Nephron progenitor cell (in vitro differentiated cells): ENCODE measurements around the gene ZPR1.
"Not testable (repeated sequence)": the region's sequence is repeated elsewhere in the genome, so short reads cannot be mapped to it uniquely, and the experiment has no call there.

Experiments
- DNase-seq: peaks from one replicate; pipeline ENCODE4 v3.0.0; 2021
- H3K27ac Mint-ChIP-seq: 2 replicates; pipeline ENCODE4 v1.8.0; 2021; ENCODE audit warnings: mild to moderate bottlenecking, moderate library complexity, mixed read lengths
- H3K27me3 Mint-ChIP-seq: 2 replicates; pipeline ENCODE4 v1.8.0; 2021; ENCODE audit warnings: mild to moderate bottlenecking, low read depth, mixed read lengths; ENCODE audit not compliant: poor library complexity
- H3K36me3 Mint-ChIP-seq: 2 replicates; pipeline ENCODE4 v1.8.0; 2021; ENCODE audit warnings: low read depth, mixed read lengths
- H3K4me1 Mint-ChIP-seq: 2 replicates; pipeline ENCODE4 v1.8.0; 2021; ENCODE audit warnings: mixed read lengths
- H3K4me3 Mint-ChIP-seq: 2 replicates; pipeline ENCODE4 v1.8.0; 2021; ENCODE audit warnings: mild to moderate bottlenecking, moderate library complexity, mixed read lengths
- H3K9me3 Mint-ChIP-seq: 2 replicates; pipeline ENCODE4 v1.8.0; 2021; ENCODE audit warnings: mild to moderate bottlenecking, moderate library complexity, mixed read lengths
- TF ChIP-seq, protein P1 (sequence below): fragments of 200-600 bp; sonication (generic); IDR thresholded peaks from 2 replicates; pipeline ENCODE4 v1.5.0; 2021; ENCODE audit warnings: antibody characterized with exemption

The ZPR1 gene, protein sequence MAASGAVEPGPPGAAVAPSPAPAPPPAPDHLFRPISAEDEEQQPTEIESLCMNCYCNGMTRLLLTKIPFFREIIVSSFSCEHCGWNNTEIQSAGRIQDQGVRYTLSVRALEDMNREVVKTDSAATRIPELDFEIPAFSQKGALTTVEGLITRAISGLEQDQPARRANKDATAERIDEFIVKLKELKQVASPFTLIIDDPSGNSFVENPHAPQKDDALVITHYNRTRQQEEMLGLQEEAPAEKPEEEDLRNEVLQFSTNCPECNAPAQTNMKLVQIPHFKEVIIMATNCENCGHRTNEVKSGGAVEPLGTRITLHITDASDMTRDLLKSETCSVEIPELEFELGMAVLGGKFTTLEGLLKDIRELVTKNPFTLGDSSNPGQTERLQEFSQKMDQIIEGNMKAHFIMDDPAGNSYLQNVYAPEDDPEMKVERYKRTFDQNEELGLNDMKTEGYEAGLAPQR

DNA sequence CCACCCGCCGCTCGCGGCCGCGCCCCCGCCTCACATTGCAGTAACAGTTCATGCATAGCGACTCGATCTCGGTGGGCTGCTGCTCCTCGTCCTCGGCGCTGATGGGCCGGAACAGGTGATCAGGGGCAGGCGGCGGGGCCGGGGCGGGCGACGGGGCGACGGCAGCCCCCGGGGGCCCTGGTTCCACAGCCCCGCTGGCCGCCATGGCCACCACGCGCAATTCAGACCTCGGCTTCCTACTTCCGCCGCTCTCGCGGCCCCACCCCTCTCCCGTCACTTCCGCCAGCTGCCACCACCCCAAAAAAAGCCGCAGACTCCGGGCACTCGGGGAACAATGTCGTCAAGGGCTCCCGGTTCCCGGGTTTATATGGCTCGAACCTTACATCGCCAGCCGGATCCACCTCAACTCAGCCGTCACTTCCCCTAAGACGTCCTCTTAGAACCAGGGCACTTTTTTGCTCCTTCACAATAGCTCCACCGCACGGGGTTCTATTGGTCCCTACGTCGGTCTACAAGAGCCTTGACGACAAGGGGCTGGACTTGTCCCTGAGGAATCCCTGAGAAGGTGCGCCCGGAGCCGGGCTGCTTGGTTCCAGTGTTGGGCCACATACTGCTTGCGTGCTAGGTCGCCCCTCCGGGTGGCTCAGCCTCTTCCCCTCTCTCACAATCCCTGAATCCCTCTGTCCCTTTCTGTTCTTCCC is at the start of gene ZPR1:
ZPR1 (minus strand) TSS at position 238 of the 701 bp plus-strand sequence; CDS start at position 205, 33 bp downstream.
- H3K4me3 Mint-ChIP-seq: peak within 1 kb of the TSS; percentile 95
- peak; percentile 76 for DNase-seq
- H3K4me1 Mint-ChIP-seq: peaks cover 33% of the 10 kb centered on the region
- peaks cover 25% of the 10 kb centered on the region for H3K27me3 Mint-ChIP-seq
- TF ChIP-seq, protein P1, sequence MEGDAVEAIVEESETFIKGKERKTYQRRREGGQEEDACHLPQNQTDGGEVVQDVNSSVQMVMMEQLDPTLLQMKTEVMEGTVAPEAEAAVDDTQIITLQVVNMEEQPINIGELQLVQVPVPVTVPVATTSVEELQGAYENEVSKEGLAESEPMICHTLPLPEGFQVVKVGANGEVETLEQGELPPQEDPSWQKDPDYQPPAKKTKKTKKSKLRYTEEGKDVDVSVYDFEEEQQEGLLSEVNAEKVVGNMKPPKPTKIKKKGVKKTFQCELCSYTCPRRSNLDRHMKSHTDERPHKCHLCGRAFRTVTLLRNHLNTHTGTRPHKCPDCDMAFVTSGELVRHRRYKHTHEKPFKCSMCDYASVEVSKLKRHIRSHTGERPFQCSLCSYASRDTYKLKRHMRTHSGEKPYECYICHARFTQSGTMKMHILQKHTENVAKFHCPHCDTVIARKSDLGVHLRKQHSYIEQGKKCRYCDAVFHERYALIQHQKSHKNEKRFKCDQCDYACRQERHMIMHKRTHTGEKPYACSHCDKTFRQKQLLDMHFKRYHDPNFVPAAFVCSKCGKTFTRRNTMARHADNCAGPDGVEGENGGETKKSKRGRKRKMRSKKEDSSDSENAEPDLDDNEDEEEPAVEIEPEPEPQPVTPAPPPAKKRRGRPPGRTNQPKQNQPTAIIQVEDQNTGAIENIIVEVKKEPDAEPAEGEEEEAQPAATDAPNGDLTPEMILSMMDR: no peak
- H3K27ac Mint-ChIP-seq: peak within 1 kb of the TSS; percentile 16
- peaks cover 33% of the 10 kb centered on the region for H3K36me3 Mint-ChIP-seq
- H3K9me3 Mint-ChIP-seq: no peaks in the 10 kb centered on the region

DNA sequence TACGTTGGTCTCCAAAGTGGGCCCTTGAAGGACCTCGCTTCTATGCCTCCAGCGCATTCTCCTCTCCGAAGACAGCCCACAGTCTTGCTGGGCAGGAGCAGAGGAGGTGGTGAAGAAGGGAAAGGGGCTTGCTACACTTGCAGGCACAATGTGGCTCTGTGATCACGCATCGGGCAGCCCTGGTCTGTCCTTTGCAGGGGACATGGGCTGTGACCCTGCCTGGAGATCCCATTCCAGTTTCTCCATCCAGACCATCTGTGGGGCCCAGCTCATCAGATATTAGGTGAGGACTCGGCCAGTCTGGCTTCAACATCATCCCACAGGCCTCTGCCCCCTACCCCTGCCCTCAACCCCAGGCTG is 48.8 kb upstream of the ZPR1 start:
- no peak for DNase-seq
- H3K27me3 Mint-ChIP-seq: peaks cover 21% of the 10 kb centered on the region

DNA sequence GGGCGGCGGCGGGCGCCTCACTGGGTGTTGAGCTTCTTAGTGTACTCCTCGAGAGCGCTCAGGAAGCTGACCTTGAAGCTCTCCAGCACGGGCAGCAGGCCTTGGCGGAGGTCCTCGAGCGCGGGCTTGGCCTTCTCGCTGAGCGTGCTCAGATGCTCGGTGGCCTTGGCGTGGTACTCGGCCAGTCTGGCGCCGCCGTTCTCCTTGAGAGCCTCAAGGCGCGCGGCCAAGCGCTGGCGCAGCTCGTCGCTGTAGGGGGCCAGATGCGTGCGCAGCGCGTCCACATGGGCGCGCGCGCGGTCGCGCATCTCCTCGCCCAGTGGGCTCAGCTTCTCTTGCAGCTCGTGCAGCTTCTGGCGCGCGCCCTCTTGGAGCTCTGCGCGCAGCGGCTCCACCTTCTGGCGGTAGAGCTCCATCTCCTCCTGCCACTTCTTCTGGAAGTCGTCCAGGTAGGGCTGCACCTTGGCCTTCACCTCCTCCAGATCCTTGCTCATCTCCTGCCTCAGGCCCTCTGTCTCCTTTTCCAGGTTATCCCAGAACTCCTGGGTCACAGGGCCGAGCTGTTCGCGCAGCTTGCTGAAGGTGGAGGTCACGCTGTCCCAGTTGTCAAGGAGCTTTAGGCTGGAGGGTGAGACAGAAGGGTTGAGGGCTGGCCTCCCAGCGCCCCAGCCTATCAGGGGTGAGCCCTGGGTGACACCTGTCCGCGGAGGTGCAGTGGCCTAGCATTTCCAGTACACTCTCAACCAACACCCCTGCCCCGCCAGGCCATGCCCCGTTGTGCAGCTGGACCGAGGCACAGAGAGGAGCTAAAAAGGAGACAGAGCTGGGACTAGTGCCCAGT is 48.2 kb upstream of the ZPR1 start:
- DNase-seq: peak; percentile 88
- Mint-ChIP-seq H3K9me3 (no peaks in the 10 kb centered on the region), H3K27me3 (peaks cover 21% of the 10 kb centered on the region), H3K4me1 (peaks cover 48% of the 10 kb centered on the region), H3K36me3 (no peaks in the 10 kb centered on the region), H3K4me3 (peak overlapping the region; percentile 69), H3K27ac (no peak overlapping the region)
- TF ChIP-seq, protein P1: peak; percentile 44

More for the DNA sequence above, 48.8 kb upstream of the ZPR1 start:
- Mint-ChIP-seq H3K4me1 (peaks cover 49% of the 10 kb centered on the region), H3K36me3 (no peaks in the 10 kb centered on the region), H3K4me3 (no peak overlapping the region), H3K27ac (no peak overlapping the region), H3K9me3 (no peaks in the 10 kb centered on the region)
- TF ChIP-seq, protein P1: no peak

DNA sequence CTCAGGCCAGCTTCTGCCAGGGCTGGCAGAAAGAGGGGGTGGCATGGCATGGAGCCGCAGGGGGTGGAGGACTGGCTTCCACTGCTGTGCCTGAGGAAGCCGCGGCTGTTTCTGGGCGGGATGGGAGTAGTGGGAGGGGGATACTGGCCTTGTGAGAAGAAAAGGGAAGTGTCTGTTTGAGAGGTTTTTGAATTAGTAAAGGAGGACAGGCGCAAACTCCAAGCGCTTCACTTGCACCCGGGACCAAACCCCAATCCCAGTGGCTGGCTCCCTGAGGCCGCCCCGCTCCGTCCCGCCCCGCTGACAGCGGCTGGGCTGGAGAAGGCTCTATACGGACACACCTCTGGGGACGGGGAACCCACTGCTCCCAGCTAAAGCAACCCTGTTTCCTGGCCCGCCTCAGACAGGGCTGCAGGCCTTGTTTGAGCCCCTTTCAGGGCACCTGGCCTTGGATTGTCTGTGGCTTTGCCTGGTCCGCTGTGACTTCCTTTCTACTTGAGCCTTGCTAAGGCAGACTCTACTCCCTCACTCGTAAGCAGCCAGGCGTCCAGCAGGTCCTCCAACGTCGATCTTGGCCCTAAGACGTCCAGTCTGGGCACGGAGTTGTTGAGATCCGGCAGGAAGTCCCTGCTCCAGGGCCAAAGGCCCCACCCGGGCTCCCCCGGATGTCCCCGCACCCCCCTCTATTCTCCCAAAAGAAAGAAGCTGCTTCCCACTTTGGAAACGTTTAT is 47.4 kb upstream of the ZPR1 start:
- no peaks in the 10 kb centered on the region for H3K36me3 Mint-ChIP-seq
- H3K27ac Mint-ChIP-seq: no peak overlapping the region
- H3K9me3 Mint-ChIP-seq: no peaks in the 10 kb centered on the region
- DNase-seq: no peak
- peaks cover 43% of the 10 kb centered on the region for H3K4me1 Mint-ChIP-seq
- H3K27me3 Mint-ChIP-seq: peaks cover 21% of the 10 kb centered on the region
- TF ChIP-seq, protein P1: no peak
- H3K4me3 Mint-ChIP-seq: peak overlapping the region; percentile 69

DNA sequence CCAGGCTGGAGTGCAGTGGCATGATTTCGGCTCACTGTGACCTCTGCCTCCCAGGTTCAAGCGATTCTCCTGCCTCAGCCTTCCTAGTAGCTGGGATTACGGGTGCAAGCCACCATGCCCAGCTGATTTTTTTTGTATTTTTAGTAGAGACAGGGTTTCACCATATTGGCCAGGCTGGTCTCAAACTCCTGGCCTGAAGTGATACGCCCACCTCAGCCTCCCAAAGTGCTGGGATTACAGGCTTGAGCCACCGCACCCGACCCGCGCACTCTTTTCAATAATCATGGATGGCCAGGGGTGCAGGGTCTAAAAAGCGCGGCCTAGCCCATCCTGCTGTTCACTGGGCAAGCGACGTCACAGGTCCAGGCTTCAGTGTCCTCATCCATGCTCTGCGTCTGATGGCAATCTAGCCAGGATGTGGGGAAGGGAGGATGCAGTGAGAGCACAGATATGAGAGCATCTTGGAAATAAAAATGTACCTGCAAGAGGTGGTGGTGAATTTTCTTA is 46.8 kb upstream of the ZPR1 start:
- Mint-ChIP-seq H3K27me3 (peaks cover 21% of the 10 kb centered on the region), H3K4me1 (peaks cover 43% of the 10 kb centered on the region), H3K4me3 (peak overlapping the region; percentile 65)
- not testable (repeated sequence) for DNase-seq, H3K9me3 Mint-ChIP-seq, H3K36me3 Mint-ChIP-seq, H3K27ac Mint-ChIP-seq
